ENCODE results near the gene STX11.

The STX11 gene

DNA sequence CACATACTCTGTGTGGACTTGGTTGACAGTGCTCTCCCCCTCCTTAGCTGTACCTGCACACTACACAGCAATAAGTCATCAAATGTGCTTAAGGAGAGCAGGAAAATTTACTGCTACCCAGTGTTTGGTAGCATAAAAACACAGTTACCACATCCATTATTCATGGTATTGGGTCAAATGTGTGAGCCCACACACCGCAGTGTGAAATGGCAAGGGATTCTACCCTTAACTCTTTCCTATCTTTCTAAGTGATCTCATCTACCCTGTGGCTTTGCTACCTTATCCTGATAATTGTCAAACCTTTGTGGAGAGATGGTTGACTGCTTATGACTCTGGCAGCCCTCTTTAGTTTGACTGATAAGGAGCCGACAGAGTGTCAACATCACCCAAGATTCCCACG, 47.6 kb downstream of the STX11 start:
- POLR2A ChIA-PET, result no interaction called here
- CTCF ChIA-PET, result no interaction called here

DNA sequence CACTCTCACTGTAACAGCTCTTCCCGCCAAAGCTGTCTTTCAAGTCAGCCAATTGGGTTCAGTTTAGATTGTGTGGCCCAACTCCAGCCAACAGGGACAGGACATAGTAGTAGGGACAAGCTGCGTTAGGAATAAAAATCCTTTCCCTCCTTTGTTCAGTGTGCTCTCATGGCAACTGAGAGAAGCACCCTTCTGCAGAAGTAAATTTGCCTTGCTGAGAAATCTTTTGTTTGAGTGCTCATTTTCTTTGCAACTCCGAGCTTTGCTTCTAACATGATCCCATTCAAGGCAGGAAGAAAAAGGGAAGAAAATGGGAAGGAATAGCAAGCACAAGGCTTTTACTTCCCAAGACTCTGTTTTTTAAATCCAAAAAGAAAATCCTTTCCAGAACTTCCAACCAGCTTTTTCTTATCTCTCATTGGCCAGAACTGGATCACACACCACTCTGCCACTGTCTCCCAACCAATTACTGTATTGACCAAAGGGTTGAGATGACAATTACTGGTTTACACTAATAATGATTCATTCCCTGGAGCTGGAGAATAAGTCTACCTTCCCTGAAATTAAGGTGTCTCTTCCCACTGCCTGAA, 52.7 kb downstream of the STX11 start:
- no peak for DNase-seq (ENCODE audit: low read depth, low spot score)
- no peak overlapping the region for H3K4me3 ChIP-seq (ENCODE audit: low read depth, low read length)
- TF ChIP-seq, protein P1, sequence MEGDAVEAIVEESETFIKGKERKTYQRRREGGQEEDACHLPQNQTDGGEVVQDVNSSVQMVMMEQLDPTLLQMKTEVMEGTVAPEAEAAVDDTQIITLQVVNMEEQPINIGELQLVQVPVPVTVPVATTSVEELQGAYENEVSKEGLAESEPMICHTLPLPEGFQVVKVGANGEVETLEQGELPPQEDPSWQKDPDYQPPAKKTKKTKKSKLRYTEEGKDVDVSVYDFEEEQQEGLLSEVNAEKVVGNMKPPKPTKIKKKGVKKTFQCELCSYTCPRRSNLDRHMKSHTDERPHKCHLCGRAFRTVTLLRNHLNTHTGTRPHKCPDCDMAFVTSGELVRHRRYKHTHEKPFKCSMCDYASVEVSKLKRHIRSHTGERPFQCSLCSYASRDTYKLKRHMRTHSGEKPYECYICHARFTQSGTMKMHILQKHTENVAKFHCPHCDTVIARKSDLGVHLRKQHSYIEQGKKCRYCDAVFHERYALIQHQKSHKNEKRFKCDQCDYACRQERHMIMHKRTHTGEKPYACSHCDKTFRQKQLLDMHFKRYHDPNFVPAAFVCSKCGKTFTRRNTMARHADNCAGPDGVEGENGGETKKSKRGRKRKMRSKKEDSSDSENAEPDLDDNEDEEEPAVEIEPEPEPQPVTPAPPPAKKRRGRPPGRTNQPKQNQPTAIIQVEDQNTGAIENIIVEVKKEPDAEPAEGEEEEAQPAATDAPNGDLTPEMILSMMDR (IDR thresholded peaks at IDR 0.05; ENCODE audit: insufficient read depth, low read length, missing control alignments), result no peak
- ChIA-PET POLR2A (no interaction called here), CTCF (interaction anchor here (0.6 kb wide), 1 partner anchor 16 kb away, joined by 3 read pairs; no protein-coding TSS in a partner anchor)

More for the DNA sequence above, 47.6 kb downstream of the STX11 start:
- no peak overlapping the region for H3K4me3 ChIP-seq (ENCODE audit: low read depth, low read length)
- TF ChIP-seq, protein P1 (IDR thresholded peaks at IDR 0.05; ENCODE audit: insufficient read depth, low read length, missing control alignments), result no peak
- no peak for DNase-seq (ENCODE audit: low read depth, low spot score)

DNA sequence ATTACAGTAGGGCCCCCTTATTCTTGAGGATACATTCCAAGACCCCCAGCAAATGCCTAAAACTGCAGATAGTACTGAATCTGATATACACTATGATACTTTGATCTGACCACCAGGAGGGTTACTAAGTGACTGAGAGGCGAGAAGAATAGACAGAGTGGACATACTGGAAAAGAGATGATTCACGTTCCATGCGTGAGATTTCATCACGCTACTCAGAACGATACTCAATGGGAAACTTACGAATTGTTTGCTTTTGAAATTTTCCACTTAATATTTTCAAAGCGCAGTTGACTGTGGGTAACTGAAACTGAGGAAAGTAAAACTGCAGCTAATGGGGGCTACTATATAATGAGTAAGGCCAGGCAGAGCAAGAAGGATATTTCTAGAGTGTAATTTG, 60.8 kb downstream of the STX11 start:
- POLR2A ChIA-PET, result no interaction called here
- TF ChIP-seq, protein P1 (IDR thresholded peaks at IDR 0.05; ENCODE audit: insufficient read depth, low read length, missing control alignments), result no peak
- DNase-seq (ENCODE audit: low read depth, low spot score), result no peak
- H3K4me3 ChIP-seq (ENCODE audit: low read depth, low read length), result no peak overlapping the region
- CTCF ChIA-PET, result no interaction called here

DNA sequence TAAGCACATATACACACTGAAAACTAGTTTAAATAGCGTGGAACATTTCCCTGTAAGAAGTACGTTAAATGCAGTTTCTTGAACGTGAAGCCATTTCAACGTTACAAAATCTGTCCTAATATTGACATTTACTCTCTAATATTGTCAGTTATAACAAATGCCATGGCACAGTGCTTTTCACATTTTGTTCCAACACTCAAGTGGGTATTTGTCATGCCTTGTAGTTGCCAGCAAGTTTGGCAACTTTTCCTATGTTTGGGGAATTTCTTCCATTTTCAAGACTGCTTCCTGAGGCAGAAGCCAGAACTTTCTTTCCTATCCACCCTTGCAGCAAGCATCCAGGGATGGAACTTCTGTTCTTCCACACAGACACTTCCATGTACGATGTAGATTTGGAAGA, 63.0 kb downstream of the STX11 start:
- no peak overlapping the region for H3K4me3 ChIP-seq (ENCODE audit: low read depth, low read length)
- ChIA-PET POLR2A (no interaction called here), CTCF (no interaction called here)
- no peak for DNase-seq (ENCODE audit: low read depth, low spot score)
- TF ChIP-seq, protein P1 (IDR thresholded peaks at IDR 0.05; ENCODE audit: insufficient read depth, low read length, missing control alignments), result no peak

DNA sequence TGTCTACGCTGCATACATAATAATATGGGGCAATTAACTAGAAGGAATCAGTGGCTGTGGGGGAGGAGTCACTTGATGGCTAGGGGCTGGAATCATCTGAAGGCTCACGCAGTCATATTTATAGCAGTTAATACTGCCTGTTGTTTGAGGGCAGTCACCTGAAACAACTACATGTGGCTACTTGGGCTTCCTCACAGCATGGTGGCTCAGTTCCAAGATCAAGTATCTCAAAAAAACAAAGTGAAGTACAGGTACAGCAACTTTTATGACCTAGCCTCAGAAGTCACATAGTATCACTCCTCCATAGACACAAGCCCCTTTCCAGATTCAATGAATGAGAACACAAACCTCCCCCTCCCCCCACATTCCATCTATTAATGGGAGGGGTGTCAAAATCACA, 63.7 kb downstream of the STX11 start:
- no peak overlapping the region for H3K4me3 ChIP-seq (ENCODE audit: low read depth, low read length)
- ChIA-PET POLR2A (no interaction called here), CTCF (interaction anchor here (1.2 to 1.7 kb wide), 2 partner anchors 109 to 268 kb away, joined by 3 to 4 read pairs; no protein-coding TSS in a partner anchor)
- no peak for DNase-seq (ENCODE audit: low read depth, low spot score)
- TF ChIP-seq, protein P1 (IDR thresholded peaks at IDR 0.05; ENCODE audit: insufficient read depth, low read length, missing control alignments), result no peak

DNA sequence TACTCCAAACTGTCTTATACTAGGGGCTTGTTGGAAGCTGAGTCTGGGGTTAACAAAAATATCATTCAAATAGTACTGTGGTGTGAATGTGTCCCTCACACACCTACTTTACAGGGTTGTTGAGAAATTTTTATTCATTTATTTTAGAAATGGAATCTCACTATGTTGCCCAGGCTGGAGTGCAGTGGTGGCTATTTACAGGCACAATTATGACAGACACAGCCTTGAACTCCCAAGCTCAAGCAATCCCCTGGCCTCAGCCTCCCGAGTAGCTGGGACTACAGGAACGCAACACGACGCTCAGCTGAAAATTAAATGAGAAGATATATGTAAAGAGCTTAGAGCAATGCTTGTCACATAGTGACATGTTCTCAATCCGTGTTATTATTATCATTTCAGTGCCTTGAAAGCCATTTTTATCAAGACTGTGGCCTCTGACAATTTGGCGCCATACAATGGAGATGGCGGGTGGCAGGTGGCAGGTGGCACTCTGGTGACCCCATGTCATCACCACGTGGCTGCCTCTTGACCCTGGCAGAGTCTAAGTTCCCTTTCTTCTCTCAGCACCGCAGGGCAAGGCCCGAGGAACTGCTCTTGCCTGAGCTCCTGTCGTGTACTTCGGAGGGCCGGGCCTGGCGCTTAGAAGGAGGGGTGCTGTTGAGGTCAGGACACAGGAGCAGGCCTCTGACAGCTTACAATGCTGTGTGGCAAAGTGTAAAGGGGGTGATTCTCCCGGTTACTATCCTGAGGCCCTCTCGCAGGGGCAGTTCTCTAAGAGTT, 64.5 kb downstream of the STX11 start:
- ChIA-PET POLR2A (no interaction called here), CTCF (interaction anchor here (0.6 to 1.7 kb wide), 6 partner anchors 14 to 267 kb away, joined by 3 to 4 read pairs (median 4); no protein-coding TSS in a partner anchor)
- no peak overlapping the region for H3K4me3 ChIP-seq (ENCODE audit: low read depth, low read length)
- TF ChIP-seq, protein P1 (IDR thresholded peaks at IDR 0.05; ENCODE audit: insufficient read depth, low read length, missing control alignments), result no peak
- no peak for DNase-seq (ENCODE audit: low read depth, low spot score)

All from AG04449 (cell line).